CD4-positive, alpha-beta T cell treated with Interleukin-10 for 1 hour (primary cell): Measurements from ENCODE around the gene THAP3.
"Not testable (repeated sequence)": the region's sequence is repeated elsewhere in the genome, so short reads cannot be mapped to it uniquely, and the experiment has no call there.

Source experiments
- DNase-seq: peaks from one replicate; pipeline ENCODE4 v3.0.0-alpha.2; 2020

The THAP3 gene

GRCh38 chr1:6591644-6592043 lies 33.0 kb upstream of the THAP3 start:
- DNase-seq, result no peak

- no peak for DNase-seq
These were observed 32.2 kb upstream of the THAP3 start for GRCh38 chr1:6592441-6592840.

GRCh38 chr1:6592865-6593593 lies 31.6 kb upstream of the THAP3 start:
- DNase-seq, result no peak

GRCh38 chr1:6593810-6594209 lies 30.9 kb upstream of the THAP3 start:
- no peak for DNase-seq

- DNase-seq, result no peak
These were observed 29.5 kb upstream of the THAP3 start for GRCh38 chr1:6594977-6595740.

- no peak for DNase-seq
These were observed 28.3 kb upstream of the THAP3 start for GRCh38 chr1:6596351-6596750.

- no peak for DNase-seq
These were observed 27.5 kb upstream of the THAP3 start for GRCh38 chr1:6596886-6597776.

GRCh38 chr1:6597777-6598131 lies 26.9 kb upstream of the THAP3 start:
- no peak for DNase-seq

GRCh38 chr1:6599141-6599975 lies 25.3 kb upstream of the THAP3 start:
- DNase-seq, result peak; percentile 62

GRCh38 chr1:6599991-6600390 lies 24.7 kb upstream of the THAP3 start:
- not testable (repeated sequence) for DNase-seq

GRCh38 chr1:6600410-6601048 lies 24.1 kb upstream of the THAP3 start:
- no peak for DNase-seq

GRCh38 chr1:6601049-6601922 lies 23.4 kb upstream of the THAP3 start:
- peak; percentile 79 for DNase-seq

- peak; percentile 28 for DNase-seq
These were observed 22.6 kb upstream of the THAP3 start for GRCh38 chr1:6601923-6602668.

GRCh38 chr1:6602669-6603237 lies 21.9 kb upstream of the THAP3 start, which contains the start of gene KLHL21:
Gene KLHL21 (minus strand): TSS chr1:6602869. CDS start chr1:6602817, 52 bp downstream.
- DNase-seq, result peak; percentile 86

- peak; percentile 67 for DNase-seq
These were observed 21.3 kb upstream of the THAP3 start for GRCh38 chr1:6603238-6603914.

- DNase-seq, result no peak
These were observed 20.6 kb upstream of the THAP3 start for GRCh38 chr1:6603915-6604558.

- DNase-seq, result no peak
These were observed 11.9 kb upstream of the THAP3 start for GRCh38 chr1:6612641-6613360.
